ENCODE results near the gene WDR53.
"Not testable (repeated sequence)": the region's sequence is repeated elsewhere in the genome, so short reads cannot be mapped to it uniquely, and the experiment has no call there.

The WDR53 gene

DNA sequence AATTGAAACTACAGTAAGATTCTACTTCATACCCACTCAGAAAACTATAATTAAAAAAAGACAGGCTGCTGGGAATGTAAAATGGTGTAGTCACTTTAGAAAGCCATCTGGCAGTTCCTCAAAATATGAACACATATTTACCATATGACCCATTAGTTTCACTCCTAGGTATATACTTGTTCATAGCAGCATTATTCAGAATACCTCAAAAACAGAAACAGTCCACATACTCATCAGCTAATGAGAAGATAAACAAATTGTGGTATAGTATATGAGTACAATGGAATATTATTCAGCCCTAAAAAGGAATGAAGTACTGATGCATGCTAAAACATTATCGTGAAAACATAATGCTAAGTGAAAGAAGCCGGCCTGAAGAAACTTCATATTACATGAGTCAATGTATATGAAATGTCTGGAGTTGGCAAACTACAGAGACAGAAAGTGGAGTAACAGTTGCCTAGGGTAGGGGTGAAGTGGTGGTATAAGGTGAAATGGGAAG, 23.8 kb downstream of the WDR53 start:
- H3K27ac Mint-ChIP-seq, result no peak overlapping the region
- H3K4me3 Mint-ChIP-seq, result no peak overlapping the region
- H3K4me1 Mint-ChIP-seq, result no peaks in the 10 kb centered on the region
- H3K36me3 Mint-ChIP-seq, result no peaks in the 10 kb centered on the region
- DNase-seq (ENCODE audit: low spot score in 2 of 2) (no peak), ATAC-seq (peak; percentile 52)
- H3K9me3 Mint-ChIP-seq, result no peaks in the 10 kb centered on the region

DNA sequence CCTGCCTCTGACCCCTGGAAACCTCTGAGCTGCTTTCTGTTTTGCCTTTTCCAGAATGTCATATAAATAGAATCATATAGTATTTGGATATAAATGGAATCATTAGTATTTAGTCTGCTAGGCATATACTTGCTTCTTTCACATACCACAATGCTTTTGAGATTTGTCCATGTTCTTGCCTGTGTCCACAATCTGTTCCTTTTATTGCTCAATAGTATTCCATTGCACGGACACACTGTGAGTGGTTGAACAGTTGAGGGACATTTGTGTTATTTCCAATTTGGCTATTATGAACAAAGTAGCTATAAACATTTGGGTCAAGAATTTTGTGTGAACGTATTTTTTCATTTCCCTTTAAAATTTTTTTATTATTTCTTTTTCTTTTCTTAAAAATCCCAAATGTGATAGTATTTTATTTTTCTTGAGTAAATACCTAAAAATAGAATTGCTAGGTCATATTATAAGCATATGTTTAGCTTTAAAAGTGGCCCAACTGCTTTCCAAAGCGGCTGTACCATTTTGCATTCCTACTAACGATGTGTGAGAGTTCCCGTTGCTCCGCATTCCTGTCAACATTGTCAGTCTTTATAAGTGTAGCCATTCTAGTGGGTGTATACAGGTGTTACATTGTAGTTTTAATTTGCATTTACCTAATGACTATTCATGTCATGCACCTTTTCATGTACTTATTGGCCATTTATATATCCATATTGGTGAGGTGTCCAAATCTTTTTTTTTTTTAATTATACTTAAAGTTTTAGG, 26.5 kb downstream of the WDR53 start:
- Mint-ChIP-seq H3K9me3 (no peaks in the 10 kb centered on the region), H3K4me1 (no peaks in the 10 kb centered on the region), H3K4me3 (no peak overlapping the region), H3K27ac (no peak overlapping the region), H3K36me3 (no peaks in the 10 kb centered on the region)
- DNase-seq (ENCODE audit: low spot score in 2 of 2), result no peak
- ATAC-seq, result no peak

DNA sequence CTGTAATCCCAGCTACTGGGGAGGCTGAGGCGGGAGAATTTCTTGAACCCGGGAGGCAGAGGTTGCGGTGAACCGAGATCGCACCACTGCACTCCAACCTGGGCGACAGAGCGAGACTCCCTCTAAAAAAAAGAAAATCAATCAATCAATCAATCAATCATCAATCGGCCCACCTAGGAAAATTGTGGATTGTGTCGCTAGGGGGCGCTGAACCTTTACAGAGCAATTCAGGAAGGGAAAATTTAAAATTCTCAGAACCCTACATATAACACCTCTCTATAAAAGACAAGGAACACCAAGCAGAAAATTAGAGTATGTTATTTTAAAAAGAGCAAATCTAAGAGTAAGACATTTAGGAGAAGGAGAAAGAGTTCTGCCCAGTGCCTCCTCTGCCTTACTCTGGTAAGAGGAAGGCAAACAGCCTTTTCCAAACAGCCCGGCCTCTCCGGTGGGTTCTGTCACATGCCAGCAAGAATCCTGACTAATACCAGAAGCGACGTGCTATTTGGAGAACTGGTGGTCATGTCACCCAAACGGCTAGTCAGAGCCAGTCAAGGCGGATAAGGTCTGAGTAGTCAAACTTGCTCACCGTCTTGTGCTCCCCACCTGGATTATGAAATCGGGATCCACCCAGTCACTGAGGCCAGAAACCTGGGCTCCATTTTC, 30.9 kb downstream of the WDR53 start:
- ATAC-seq, result no peak
- H3K4me3 Mint-ChIP-seq, result no peak overlapping the region
- H3K36me3 Mint-ChIP-seq, result no peaks in the 10 kb centered on the region
- H3K4me1 Mint-ChIP-seq, result no peaks in the 10 kb centered on the region
- H3K27ac Mint-ChIP-seq, result no peak overlapping the region
- no peaks in the 10 kb centered on the region for H3K9me3 Mint-ChIP-seq
- peak; percentile 55 to 78 for DNase-seq (ENCODE audit: low spot score in 2 of 2)

DNA sequence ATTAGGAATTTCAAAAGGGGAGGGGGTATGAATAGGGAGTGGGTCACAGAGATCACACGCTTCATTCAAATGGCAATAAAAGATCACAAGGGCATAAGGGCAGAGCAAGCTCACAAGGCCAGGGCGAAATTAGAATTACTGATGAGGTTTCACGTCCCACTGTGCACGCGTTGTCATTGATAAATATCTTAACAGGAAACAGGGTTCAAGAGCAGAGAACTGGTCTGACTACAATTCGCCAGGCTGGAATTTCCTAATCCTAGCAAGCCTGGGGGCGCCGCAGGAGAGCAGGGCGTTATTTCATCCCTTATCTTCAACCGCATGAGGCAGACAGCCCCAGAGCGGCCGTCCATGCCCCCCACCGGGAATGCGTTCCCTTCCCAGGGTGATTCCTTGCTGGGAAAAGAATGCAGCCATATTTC, 35.1 kb downstream of the WDR53 start:
- Mint-ChIP-seq H3K4me1 (no peaks in the 10 kb centered on the region), H3K36me3 (no peaks in the 10 kb centered on the region), H3K4me3 (no peak overlapping the region), H3K9me3 (no peaks in the 10 kb centered on the region), H3K27ac (no peak overlapping the region)
- no peak for ATAC-seq
- DNase-seq (ENCODE audit: low spot score in 2 of 2), result no peak

DNA sequence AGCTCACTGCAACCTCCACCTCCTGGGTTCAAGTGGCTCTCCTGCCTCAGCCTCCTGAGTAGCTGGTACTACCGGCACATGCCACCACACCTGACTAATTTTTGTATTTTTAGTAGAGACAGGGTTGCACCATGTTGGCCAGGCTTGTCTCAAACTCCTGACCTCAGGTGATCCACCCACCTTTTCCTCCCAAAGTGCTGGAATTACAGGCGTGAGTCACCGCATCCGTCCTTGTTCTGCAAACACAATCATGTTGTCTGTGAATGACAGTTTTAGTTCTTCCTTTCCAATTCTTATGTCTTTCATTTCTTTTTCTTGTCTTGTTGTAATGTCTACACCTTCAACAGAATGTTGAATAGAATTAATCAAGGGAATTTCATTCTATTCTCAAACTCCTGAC, 36.9 kb downstream of the WDR53 start:
- DNase-seq (ENCODE audit: low spot score in 2 of 2), result no peak
- Mint-ChIP-seq H3K4me1 (no peaks in the 10 kb centered on the region), H3K36me3 (no peaks in the 10 kb centered on the region), H3K9me3 (no peaks in the 10 kb centered on the region), H3K27ac (no peak overlapping the region), H3K4me3 (no peak overlapping the region)
- ATAC-seq, result no peak

DNA sequence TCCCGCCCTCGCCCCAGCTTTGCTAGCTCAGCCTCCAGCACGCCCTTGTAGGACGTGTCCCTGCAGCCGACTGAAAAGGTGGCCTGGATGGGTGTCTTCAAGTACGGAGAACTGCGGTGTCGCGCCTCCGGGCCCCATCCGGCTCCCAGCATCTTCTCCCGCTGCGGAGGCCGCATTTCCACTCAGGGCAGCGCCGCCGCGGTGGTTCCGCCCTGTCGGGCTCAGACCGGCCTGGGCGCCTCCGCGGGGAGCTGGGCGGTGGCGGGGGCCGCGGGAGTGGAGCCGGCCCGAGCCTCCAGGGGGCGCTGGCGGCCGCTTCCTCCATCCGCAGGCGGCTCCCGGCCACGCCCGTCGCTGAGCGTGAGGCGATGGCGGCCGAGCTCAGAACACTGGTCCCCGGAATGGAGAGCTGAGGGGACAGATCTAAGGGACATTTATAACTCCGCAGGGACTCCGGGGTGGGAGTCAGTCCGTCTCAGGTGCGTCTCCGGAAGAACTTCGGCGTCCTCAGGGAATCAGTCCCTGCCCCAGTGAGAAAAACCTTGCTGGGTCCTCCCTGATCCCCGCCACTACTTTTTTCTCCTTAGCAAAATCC, 39.6 kb downstream of the WDR53 start:
- H3K9me3 Mint-ChIP-seq, result no peaks in the 10 kb centered on the region
- H3K4me1 Mint-ChIP-seq, result no peaks in the 10 kb centered on the region
- H3K36me3 Mint-ChIP-seq, result no peaks in the 10 kb centered on the region
- peak overlapping the region; percentile 66 for H3K4me3 Mint-ChIP-seq
- H3K27ac Mint-ChIP-seq, result peak overlapping the region; percentile 37
- ATAC-seq (peak; percentile 98), DNase-seq (ENCODE audit: low spot score in 2 of 2) (peak; percentile 96 to 98)

DNA sequence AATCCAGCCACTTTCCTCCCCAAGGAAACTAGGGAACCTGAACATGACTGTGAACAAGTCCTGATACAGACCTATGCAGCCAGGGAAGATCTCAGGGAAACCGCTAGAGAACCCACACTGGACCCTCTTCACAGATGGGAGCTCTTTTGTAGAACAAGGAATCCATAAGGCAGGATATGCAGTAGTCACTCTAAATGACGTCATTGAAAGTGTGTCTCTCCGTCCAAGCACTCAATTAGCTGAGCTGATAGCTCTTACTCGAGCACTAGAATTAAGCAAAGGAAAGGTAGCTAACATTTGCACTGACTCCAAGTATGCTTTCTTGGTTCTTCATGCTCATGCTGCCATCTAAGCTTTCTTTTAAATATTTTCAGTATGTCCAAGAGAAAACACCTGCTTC, 43.2 kb downstream of the WDR53 start:
- no peak overlapping the region for H3K27ac Mint-ChIP-seq
- peaks cover 13% of the 10 kb centered on the region for H3K9me3 Mint-ChIP-seq
- no peaks in the 10 kb centered on the region for H3K4me1 Mint-ChIP-seq
- DNase-seq (ENCODE audit: low spot score in 2 of 2) (no peak), ATAC-seq (no peak)
- H3K36me3 Mint-ChIP-seq, result no peaks in the 10 kb centered on the region
- no peak overlapping the region for H3K4me3 Mint-ChIP-seq

DNA sequence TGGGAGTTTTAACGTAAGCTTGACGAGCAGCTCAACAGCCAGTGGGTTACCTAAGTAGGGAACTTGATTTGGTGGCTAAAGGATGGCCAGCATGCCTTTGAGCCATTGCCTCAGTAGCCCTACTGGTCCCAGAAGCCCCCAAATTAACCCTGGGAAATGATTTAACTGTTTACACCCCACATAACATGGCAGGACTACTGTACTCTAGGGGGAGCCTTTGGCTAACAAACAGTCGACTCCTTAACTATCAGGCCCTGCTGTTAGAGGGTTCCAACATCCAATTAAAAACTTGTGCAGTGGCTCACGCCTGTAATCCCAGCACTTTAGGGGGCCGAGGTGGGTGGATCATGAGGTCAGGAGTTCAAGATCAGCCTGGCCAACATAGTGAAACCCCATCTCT, 43.8 kb downstream of the WDR53 start:
- H3K9me3 Mint-ChIP-seq, result peaks cover 13% of the 10 kb centered on the region
- no peak for DNase-seq (ENCODE audit: low spot score in 2 of 2)
- H3K36me3 Mint-ChIP-seq, result no peaks in the 10 kb centered on the region
- H3K4me3 Mint-ChIP-seq, result no peak overlapping the region
- no peaks in the 10 kb centered on the region for H3K4me1 Mint-ChIP-seq
- no peak for ATAC-seq
- no peak overlapping the region for H3K27ac Mint-ChIP-seq

DNA sequence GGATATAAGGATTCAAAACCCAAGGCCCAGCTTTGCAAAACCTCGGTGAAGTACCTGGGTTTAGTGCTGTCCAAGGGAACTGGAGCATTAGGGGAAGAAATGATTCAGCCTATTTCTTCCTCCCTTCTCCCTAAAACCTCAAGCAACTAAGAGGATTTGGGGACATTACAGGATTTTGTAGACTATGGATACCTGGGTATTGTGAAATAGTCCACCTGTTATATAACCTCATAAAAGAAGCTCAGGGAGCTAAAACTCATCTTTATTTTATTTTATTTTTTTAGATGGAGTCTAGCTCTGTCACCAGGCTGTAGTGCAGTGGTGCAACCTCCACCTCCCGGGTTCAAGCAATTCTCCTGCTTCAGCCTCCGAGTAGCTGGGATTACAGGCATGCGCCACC, 44.5 kb downstream of the WDR53 start:
- Mint-ChIP-seq H3K27ac (no peak overlapping the region), H3K4me3 (no peak overlapping the region), H3K4me1 (no peaks in the 10 kb centered on the region), H3K9me3 (peaks cover 13% of the 10 kb centered on the region), H3K36me3 (no peaks in the 10 kb centered on the region)
- ATAC-seq, result no peak
- DNase-seq (ENCODE audit: low spot score in 2 of 2), result no peak

DNA sequence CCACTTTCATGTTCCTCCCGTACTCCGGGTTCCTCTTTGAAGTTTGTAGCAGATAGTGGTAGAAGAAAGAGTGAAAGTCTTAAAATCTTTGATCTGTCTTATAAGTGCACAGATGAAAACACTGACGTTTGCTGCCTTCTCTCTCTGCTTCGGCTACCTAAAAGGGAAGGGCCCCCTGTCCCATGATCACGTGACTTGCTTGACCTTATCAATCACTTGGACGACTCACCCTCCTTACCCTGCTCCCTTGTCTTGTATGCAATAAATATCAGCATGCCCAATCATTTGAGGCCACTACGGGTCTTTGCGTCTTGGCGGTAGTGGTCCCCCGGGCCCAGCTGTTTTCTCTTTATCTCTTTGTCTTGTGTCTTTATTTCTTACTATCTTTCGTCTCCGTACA, 47.1 kb downstream of the WDR53 start:
- H3K4me3 Mint-ChIP-seq; ATAC-seq; DNase-seq (ENCODE audit: low spot score in 2 of 2); H3K36me3 Mint-ChIP-seq; H3K27ac Mint-ChIP-seq; H3K4me1 Mint-ChIP-seq: not testable (repeated sequence)
- H3K9me3 Mint-ChIP-seq, result peaks cover 13% of the 10 kb centered on the region

DNA sequence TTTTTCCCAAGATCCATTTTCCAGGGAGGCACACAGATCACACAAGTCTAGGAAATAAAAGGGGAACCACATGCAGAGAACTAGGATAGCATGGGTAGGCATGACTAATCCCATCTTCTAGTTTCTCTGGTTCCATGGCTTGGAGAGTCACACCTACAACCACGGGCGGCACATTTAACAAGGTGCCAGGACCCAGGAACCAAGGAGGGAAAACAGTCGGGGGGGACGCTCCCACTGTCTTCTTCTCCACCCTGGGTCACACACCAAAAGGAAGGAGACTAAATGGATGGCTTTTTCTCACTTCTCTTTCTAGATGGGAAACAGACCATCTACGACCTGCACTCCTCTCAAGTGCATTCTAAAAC, 48.7 kb downstream of the WDR53 start:
- DNase-seq (ENCODE audit: low spot score in 2 of 2) (peak in 1 of 2 donors; percentile 66), ATAC-seq (no peak)
- no peaks in the 10 kb centered on the region for H3K4me1 Mint-ChIP-seq
- H3K27ac Mint-ChIP-seq, result no peak overlapping the region
- H3K4me3 Mint-ChIP-seq, result no peak overlapping the region
- H3K9me3 Mint-ChIP-seq, result peaks cover 13% of the 10 kb centered on the region
- H3K36me3 Mint-ChIP-seq, result no peaks in the 10 kb centered on the region

DNA sequence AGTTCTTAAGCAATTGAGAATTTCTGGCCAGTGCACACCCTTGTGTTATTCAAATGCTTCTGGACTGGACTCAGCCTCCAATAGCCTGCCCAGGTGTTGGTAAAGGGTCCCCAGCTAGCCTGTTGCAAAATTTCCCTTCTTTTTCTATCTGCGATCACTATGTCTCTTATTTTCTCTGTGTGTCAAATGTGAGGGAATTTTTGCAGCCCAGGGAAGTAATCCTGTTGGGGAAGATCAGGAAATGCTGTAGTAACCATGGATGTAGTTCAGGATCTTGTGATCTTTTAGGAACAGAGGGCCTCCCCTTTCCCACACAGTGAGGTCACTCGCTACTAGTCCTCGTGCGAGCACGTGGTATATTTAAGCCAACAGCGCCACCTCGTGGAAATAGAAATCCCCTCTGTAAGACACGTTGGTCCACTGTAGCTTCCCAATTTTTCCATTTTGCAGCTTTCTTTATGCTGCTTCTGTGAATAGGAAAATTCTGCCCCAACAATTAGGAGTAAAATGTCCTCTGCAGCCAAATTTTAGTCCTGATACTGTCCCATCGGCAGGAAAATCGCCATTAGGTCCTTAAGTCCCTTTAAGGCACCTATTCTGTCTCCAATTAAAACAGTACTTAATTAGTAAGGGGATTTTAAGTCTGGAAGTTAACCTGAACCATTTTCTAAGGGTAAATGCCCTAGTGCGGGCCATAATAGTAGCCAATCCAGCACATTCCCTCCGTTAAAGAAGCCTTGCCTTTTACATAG, 49.2 kb downstream of the WDR53 start:
- peaks cover 13% of the 10 kb centered on the region for H3K9me3 Mint-ChIP-seq
- H3K4me3 Mint-ChIP-seq, result no peak overlapping the region
- peaks cover under 1% of the 10 kb centered on the region for H3K4me1 Mint-ChIP-seq
- H3K27ac Mint-ChIP-seq, result no peak overlapping the region
- ATAC-seq (peak; percentile 79), DNase-seq (ENCODE audit: low spot score in 2 of 2) (peak; percentile 48 to 80)
- H3K36me3 Mint-ChIP-seq, result no peaks in the 10 kb centered on the region

DNA sequence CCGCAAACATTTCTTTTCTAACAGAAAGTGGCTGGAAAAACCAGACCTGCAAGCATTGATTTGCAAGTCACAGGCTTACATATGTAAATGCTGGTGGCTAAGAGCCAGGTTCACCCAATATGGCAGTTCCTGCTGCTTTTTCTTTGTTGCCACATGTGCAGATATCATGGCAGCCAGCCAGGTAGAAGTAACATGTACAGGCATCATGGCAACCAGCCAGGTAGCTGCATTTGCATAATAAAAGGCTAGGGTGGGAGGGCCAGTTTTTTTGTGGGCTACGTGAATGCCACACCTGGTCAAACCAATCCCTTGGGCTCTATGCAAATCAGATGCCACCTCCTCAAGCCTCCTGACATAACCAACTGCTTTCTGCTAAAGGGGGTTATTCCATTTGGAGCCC, 50.4 kb downstream of the WDR53 start:
- Mint-ChIP-seq H3K9me3 (peaks cover 13% of the 10 kb centered on the region), H3K36me3 (no peaks in the 10 kb centered on the region), H3K27ac (no peak overlapping the region), H3K4me3 (no peak overlapping the region), H3K4me1 (peaks cover 4% of the 10 kb centered on the region)
- ATAC-seq (no peak), DNase-seq (ENCODE audit: low spot score in 2 of 2) (no peak)

DNA sequence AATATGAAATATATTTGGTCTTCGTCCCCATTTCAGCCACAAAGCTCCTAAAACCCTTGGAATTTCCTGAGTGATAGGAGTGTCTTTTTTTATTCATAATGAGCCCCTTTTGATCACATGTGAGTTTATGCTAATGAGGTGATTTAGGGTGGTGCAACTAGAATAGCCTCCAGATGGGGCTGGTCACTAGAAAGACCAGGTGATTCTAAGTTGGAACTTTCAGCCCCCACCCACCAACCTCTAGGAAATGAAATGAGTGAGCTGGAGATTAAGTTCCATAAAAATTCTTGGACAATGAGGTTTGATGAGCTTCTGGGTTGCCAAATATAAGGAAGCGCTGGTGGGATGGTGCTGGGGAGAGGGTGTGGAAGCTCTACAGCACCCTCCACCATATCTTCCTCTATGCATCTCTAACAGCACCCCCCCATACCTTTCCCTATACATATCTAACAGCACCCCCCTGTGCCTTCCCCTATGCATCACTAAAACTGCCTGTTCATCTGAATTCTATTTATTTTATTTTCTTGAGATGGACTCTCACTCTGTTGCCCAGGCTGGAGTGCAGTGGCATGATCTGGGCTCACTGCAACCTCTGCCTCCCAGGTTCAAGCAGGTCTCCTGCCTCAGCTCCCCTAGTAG, 51.1 kb downstream of the WDR53 start:
- Mint-ChIP-seq H3K9me3 (peaks cover 13% of the 10 kb centered on the region), H3K4me1 (peaks cover 4% of the 10 kb centered on the region), H3K27ac (no peak overlapping the region), H3K4me3 (no peak overlapping the region), H3K36me3 (no peaks in the 10 kb centered on the region)
- ATAC-seq, result no peak
- no peak for DNase-seq (ENCODE audit: low spot score in 2 of 2)

Measured in stimulated activated effector memory CD8-positive, alpha-beta T cell treated with anti-CD3 and anti-CD28 coated beads, Interleukin-12 subunit alpha, Interleukin-12 subunit beta, amount 100 ng/mL, for 72 hours (primary cell).